Measurements from ENCODE around the gene PGP. TPM values are rescaled to one million over a fixed set of nuclear protein-coding genes. Genes with fewer than 3 reads are reported as not detected.

PGP gene
- total RNA-seq, 1 experiment from 2014 or later: 32.6 TPM

DNA sequence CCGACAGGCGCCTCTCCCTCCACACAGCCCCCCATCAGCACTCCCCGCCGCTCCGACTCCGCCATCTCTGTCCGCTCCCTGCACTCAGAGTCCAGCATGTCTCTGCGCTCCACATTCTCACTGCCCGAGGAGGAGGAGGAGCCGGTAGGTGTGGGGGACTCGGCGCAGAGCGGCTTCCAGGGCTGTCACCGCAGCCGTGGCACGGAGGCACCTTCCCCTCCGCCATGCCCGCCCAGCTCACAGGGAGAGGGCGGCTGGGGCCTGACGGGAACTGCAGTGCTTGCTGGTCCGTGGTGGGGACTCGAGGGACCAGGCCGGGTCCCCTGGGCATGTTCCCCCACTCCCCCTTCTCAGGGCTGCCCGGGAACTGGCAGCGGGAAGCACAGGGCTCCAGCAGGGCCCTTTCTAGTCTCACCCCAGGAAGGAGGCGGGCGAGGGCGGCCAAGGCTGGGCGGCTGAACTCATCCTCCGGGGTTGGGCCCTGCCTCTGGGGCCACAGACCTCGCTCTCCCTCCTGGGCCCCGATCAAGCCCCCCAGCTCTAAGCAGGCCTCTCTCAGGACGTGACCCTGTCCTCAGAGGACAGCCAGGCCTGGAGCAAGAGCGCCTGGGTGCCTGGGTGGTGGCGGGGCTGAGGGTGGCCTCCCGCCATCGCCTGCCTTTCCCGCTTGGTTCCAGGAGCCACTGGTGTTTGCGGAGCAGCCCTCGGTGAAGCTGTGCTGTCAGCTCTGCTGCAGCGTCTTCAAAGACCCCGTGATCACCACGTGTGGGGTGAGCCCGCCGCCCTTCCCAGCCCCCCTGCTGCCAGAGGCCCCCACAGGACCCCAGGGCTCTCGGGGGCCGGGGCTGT is 43.8 kb downstream of the PGP start:
- Histone ChIP-seq H2AFZ (ENCODE audit: low read depth, low read length, poor library complexity, severe bottlenecking) (no peak overlapping the region), H3K9me2 (ENCODE audit: insufficient read depth) (no peaks in the 10 kb centered on the region), H3K9me3 (ENCODE audit: control insufficient read depth in 1 of 2, insufficient read depth in 1 of 2, low read depth in 1 of 2, low read length in 2 of 2) (no peaks in the 10 kb centered on the region), H3K27me3 (ENCODE audit: insufficient read depth, low read length) (no peaks in the 10 kb centered on the region), H3K4me1 (ENCODE audit: control insufficient read depth in 1 of 2, insufficient read depth in 2 of 2, low read length in 2 of 2) (no peaks in the 10 kb centered on the region), H3K9ac (ENCODE audit: low read length) (no peak overlapping the region), H3K36me3 (ENCODE audit: control insufficient read depth in 1 of 2, insufficient read depth in 2 of 2, low read length in 2 of 2) (peaks cover 16 to 56% of the 10 kb centered on the region in 2 experiments; a peak in 3 of 4 replicates), H3K27ac (ENCODE audit: low read depth, low read length) (no peak overlapping the region), H4K20me1 (ENCODE audit: insufficient read depth) (no peaks in the 10 kb centered on the region), H3K4me2 (ENCODE audit: low read length) (no peak overlapping the region), H3K4me3 (replicated peaks in 1 of 2; ENCODE audit: low read depth in 1 of 2, low read length in 2 of 2) (no peak overlapping the region), H3K79me2 (ENCODE audit: insufficient read depth, low read length) (peaks cover 24% of the 10 kb centered on the region)
- TF ChIP-seq SIN3A (IDR thresholded peaks at IDR 0.05; ENCODE audit: low read depth) (no peak), ELF1 (IDR thresholded peaks at IDR 0.05; ENCODE audit: borderline replicate concordance, low read depth) (no peak), SP1 (IDR thresholded peaks at IDR 0.05; ENCODE audit: low read depth) (no peak), YY1 (IDR thresholded peaks at IDR 0.05; ENCODE audit: extremely low read depth, insufficient replicate concordance, low read depth, low read length) (no peak), CBX3 (IDR thresholded peaks at IDR 0.05; ENCODE audit: low read depth) (no peak), EZH2 (IDR thresholded peaks at IDR 0.05) (no peak), ZFX (IDR thresholded peaks at IDR 0.05) (no peak), ZNF274 (IDR thresholded peaks at IDR 0.05; ENCODE audit: low read depth, low read length) (no peak), TCF7L2 (IDR thresholded peaks at IDR 0.05; ENCODE audit: borderline replicate concordance, extremely low read depth, insufficient read depth, insufficient read length) (no peak), EZH2phosphoT487 (IDR thresholded peaks at IDR 0.05; ENCODE audit: borderline replicate concordance) (no peak), POLR2AphosphoS5 (IDR thresholded peaks at IDR 0.05; ENCODE audit: low read depth, low read length) (no peak), RAD21 (IDR thresholded peaks at IDR 0.05; ENCODE audit: low read depth) (no peak)
- TF ChIP-seq, protein P1, sequence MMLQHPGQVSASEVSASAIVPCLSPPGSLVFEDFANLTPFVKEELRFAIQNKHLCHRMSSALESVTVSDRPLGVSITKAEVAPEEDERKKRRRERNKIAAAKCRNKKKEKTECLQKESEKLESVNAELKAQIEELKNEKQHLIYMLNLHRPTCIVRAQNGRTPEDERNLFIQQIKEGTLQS (IDR thresholded peaks at IDR 0.05): no peak
- TF ChIP-seq, protein P2, sequence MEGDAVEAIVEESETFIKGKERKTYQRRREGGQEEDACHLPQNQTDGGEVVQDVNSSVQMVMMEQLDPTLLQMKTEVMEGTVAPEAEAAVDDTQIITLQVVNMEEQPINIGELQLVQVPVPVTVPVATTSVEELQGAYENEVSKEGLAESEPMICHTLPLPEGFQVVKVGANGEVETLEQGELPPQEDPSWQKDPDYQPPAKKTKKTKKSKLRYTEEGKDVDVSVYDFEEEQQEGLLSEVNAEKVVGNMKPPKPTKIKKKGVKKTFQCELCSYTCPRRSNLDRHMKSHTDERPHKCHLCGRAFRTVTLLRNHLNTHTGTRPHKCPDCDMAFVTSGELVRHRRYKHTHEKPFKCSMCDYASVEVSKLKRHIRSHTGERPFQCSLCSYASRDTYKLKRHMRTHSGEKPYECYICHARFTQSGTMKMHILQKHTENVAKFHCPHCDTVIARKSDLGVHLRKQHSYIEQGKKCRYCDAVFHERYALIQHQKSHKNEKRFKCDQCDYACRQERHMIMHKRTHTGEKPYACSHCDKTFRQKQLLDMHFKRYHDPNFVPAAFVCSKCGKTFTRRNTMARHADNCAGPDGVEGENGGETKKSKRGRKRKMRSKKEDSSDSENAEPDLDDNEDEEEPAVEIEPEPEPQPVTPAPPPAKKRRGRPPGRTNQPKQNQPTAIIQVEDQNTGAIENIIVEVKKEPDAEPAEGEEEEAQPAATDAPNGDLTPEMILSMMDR (IDR thresholded peaks at IDR 0.05 in 2 of 3, conservative IDR thresholded peaks at IDR 0.05 in 1 of 3; ENCODE audit: borderline replicate concordance in 1 of 3, insufficient read depth in 1 of 3, low read depth in 2 of 3, low read length in 2 of 3): no peak
- TF ChIP-seq, protein P3, sequence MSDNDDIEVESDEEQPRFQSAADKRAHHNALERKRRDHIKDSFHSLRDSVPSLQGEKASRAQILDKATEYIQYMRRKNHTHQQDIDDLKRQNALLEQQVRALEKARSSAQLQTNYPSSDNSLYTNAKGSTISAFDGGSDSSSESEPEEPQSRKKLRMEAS (IDR thresholded peaks at IDR 0.05): no peak
- TF ChIP-seq, protein P4, sequence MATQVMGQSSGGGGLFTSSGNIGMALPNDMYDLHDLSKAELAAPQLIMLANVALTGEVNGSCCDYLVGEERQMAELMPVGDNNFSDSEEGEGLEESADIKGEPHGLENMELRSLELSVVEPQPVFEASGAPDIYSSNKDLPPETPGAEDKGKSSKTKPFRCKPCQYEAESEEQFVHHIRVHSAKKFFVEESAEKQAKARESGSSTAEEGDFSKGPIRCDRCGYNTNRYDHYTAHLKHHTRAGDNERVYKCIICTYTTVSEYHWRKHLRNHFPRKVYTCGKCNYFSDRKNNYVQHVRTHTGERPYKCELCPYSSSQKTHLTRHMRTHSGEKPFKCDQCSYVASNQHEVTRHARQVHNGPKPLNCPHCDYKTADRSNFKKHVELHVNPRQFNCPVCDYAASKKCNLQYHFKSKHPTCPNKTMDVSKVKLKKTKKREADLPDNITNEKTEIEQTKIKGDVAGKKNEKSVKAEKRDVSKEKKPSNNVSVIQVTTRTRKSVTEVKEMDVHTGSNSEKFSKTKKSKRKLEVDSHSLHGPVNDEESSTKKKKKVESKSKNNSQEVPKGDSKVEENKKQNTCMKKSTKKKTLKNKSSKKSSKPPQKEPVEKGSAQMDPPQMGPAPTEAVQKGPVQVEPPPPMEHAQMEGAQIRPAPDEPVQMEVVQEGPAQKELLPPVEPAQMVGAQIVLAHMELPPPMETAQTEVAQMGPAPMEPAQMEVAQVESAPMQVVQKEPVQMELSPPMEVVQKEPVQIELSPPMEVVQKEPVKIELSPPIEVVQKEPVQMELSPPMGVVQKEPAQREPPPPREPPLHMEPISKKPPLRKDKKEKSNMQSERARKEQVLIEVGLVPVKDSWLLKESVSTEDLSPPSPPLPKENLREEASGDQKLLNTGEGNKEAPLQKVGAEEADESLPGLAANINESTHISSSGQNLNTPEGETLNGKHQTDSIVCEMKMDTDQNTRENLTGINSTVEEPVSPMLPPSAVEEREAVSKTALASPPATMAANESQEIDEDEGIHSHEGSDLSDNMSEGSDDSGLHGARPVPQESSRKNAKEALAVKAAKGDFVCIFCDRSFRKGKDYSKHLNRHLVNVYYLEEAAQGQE (IDR thresholded peaks at IDR 0.05; ENCODE audit: low read depth): no peak
- CTCF ChIA-PET: no interaction called here
- POLR2A ChIA-PET: interaction anchor here (1.7 kb wide), 1 partner anchor 15 kb away, joined by 5 read pairs; the partner anchor contains the start of gene TRAF7
- BruUV-seq (replicated peaks): no TSS peak
- no peak for ATAC-seq
- intact Hi-C loops (cut with micrococcal nuclease): no loop called here
- RAD21 ChIA-PET (ENCODE audit: low non-redundant PET in 1 of 2, low total read pairs in 2 of 2, uncharacterized antibody in 2 of 2, unreplicated experiment in 2 of 2): no interaction called here
- no peak for DNase-seq (ENCODE audit: low read depth, low spot score)
